ENCODE measurements around the gene CEP89.
A peak's percentile ranks its signal among the peaks of the same experiment; 100 is the strongest.
"Not testable (repeated sequence)": the region's sequence is repeated elsewhere in the genome, so short reads cannot be mapped to it uniquely, and the experiment has no call there.

The CEP89 gene

GRCh38 chr19:32837531-32837930 lies 134.2 kb downstream of the CEP89 start:
- DNase-seq (ENCODE audit: low read depth), result no peak

GRCh38 chr19:32833388-32833787 lies 138.4 kb downstream of the CEP89 start:
- not testable (repeated sequence) for DNase-seq (ENCODE audit: low read depth)

GRCh38 chr19:32832825-32833224 lies 138.9 kb downstream of the CEP89 start:
- not testable (repeated sequence) for DNase-seq (ENCODE audit: low read depth)

DNA sequence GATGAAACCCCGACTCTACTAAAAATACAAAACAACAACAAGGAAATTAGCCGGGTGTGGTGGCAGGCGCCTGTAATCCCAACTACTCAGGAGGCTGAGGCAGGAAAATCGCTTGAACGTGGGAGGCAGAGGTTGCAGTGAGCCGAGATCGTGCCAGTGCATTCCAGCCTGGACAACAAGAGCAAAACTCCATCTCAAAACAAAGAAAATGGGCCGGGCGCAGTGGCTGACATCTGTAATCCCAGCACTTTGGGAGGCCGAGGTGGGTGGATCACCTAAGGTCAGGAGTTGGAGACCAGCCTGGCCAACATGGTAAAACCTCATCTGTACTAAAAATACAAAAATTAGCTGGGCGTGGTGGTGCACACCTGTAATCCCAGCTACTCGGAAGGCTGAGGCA lies 139.7 kb downstream of the CEP89 start:
- not testable (repeated sequence) for DNase-seq (ENCODE audit: low read depth)

GRCh38 chr19:32831611-32832010 lies 140.1 kb downstream of the CEP89 start:
- DNase-seq (ENCODE audit: low read depth), result no peak

GRCh38 chr19:32830231-32831014 lies 141.3 kb downstream of the CEP89 start:
- DNase-seq (ENCODE audit: low read depth), result peak; percentile 86

DNA sequence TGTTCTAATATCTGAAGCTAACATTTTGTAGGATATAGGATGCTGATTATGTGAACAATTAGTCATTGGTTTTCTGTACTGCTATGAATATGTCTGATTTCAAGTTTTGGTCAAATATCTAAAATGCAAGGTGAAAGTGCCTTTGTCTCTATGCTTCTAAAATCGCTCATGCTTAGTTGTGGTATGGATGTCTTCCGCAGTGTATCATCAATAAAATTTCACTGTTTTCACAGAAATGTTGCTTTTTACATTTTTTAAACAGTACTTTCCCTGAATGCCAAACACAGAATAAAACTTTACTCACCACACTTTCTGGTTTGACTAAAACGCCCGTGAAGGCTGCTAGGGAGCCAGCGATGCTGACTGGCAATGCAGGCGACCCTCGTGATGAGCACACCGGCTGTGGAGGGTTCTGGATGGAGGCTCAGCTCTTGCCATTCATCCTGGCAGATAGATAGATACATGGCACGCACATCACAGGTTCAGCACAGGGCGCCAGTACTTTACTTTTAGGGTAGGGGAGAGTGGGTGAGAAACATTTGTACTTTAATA lies 142.3 kb downstream of the CEP89 start:
- no peak for DNase-seq (ENCODE audit: low read depth)

- no peak for DNase-seq (ENCODE audit: low read depth)
These were observed 143.0 kb downstream of the CEP89 start for GRCh38 chr19:32828643-32829344.

- no peak for DNase-seq (ENCODE audit: low read depth)
These were observed 143.6 kb downstream of the CEP89 start for GRCh38 chr19:32828139-32828538.

All from ELR (cell line).